ENCODE measurements around the gene SMKR1. TPM values are rescaled to one million over a fixed set of nuclear protein-coding genes. Genes with fewer than 3 reads are reported as not detected.

SMKR1 gene
- total and polyA plus RNA-seq, 9 of the 15 experiments (the other 6 are each of a cell fraction or from before 2014, with no cell fraction given), result 0.58 to 1.8 (median 0.93) TPM; not detected in 1

- Histone ChIP-seq H3K4me3 (no peak overlapping the region), H4K20me1 (replicated peaks; ENCODE audit: control insufficient read depth, insufficient read depth, low read length) (no peaks in the 10 kb centered on the region), H3K36me3 (ENCODE audit: control insufficient read depth, insufficient read depth, low read length) (peaks cover 12% of the 10 kb centered on the region; the same call in 2 of the 3 replicates), H3K9me1 (ENCODE audit: control insufficient read depth, insufficient read depth, low read length) (no peaks in the 10 kb centered on the region), H3K27ac (ENCODE audit: extremely low read depth, low read depth, low read length) (no peak overlapping the region), H3K4me2 (ENCODE audit: insufficient read depth, low read length) (no peak overlapping the region), H2AFZ (ENCODE audit: low read depth, low read length) (no peak overlapping the region), H3K27me3 (ENCODE audit: control insufficient read depth in 2 of 2, insufficient read depth in 2 of 2, low read length in 2 of 2) (no peaks in the 10 kb centered on the region), H3K4me1 (replicated peaks in 1 of 2; ENCODE audit: control insufficient read depth in 2 of 2, insufficient read depth in 2 of 2, low read length in 2 of 2) (no peaks in the 10 kb centered on the region; a peak in 1 of 5 replicates), H3K79me2 (ENCODE audit: control insufficient read depth, insufficient read depth, low read length) (no peaks in the 10 kb centered on the region), H3K9me3 (replicated peaks; ENCODE audit: control insufficient read depth, insufficient read depth, low read depth, low read length) (no peaks in the 10 kb centered on the region), H3K9ac (ENCODE audit: insufficient read depth in 1 of 2, low read depth in 2 of 2, low read length in 2 of 2) (no peak overlapping the region)
- DNase-seq (ENCODE audit: extremely low read depth in 1 of 4, low spot score in 3 of 4) (no peak), FAIRE-seq (no peak), ATAC-seq (no peak)
- BruUV-seq (replicated peaks), result no TSS peak
- in situ Hi-C loops (cut with MboI), result no loop called here
- TF ChIP-seq, protein P1, sequence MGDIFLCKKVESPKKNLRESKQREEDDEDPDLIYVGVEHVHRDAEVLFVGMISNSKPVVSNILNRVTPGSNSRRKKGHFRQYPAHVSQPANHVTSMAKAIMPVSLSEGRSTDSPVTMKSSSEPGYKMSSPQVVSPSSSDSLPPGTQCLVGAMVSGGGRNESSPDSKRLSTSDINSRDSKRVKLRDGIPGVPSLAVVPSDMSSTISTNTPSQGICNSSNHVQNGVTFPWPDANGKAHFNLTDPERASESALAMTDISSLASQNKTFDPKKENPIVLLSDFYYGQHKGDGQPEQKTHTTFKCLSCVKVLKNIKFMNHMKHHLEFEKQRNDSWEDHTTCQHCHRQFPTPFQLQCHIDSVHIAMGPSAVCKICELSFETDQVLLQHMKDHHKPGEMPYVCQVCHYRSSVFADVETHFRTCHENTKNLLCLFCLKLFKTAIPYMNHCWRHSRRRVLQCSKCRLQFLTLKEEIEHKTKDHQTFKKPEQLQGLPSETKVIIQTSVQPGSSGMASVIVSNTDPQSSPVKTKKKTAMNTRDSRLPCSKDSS (IDR thresholded peaks at IDR 0.05; ENCODE audit: low read depth, partially characterized antibody), result no peak
- no peak for TF ChIP-seq DMBX1 (CRISPR knock-in tag; IDR thresholded peaks at IDR 0.05; ENCODE audit: borderline replicate concordance)
- TF ChIP-seq STAT5A (IDR thresholded peaks at IDR 0.05; ENCODE audit: borderline replicate concordance, low read length), result 0 out of 2 replicates have a peak, but pooled peaks have one; percentile 11
- 0 out of 2 replicates have a peak, but pooled peaks have one; percentile 13 for TF ChIP-seq FOSL1 (tag; conservative IDR thresholded peaks at IDR 0.05)
- TF ChIP-seq CEBPG (CRISPR knock-in tag; IDR thresholded peaks at IDR 0.05), result no peak; the same call in 1 of the 2 replicates
- TF ChIP-seq CEBPG (tag; conservative IDR thresholded peaks at IDR 0.05 in 1 of 2, IDR thresholded peaks at IDR 0.05 in 1 of 2), result peak in 1 of 2 experiments; percentile 46; a peak in 1 of 4 replicates
- 0 out of 2 replicates have a peak, but pooled peaks have one; percentile 31 for TF ChIP-seq FOXP4 (CRISPR knock-in tag; IDR thresholded peaks at IDR 0.05; ENCODE audit: borderline replicate concordance)
- TF ChIP-seq RFX1 (IDR thresholded peaks at IDR 0.05), result peak; percentile 32; the same call in 1 of the 2 replicates
- intact Hi-C loops (cut with micrococcal nuclease), result loop anchor here (5.0 to 10.0 kb wide), 3 partner anchors 118 to 521 kb away; partner anchors contain the start of gene NRF1
- POLR2A ChIA-PET, result interaction anchor here (0.6 to 1.5 kb wide), 4 partner anchors 9 to 267 kb away, joined by 3 to 7 read pairs (median 3); no protein-coding TSS in a partner anchor
- WGBS (ENCODE audit: insufficient coverage, low coverage, missing lambda C conversion rate), result 51% methylated on average over 5 of the region's 5 CpGs
- CTCF ChIA-PET (ENCODE audit: low intra/inter-chr PET ratio), result no interaction called here
Measured at GRCh38 chr7:129494041-129494440, 8.3 kb upstream of the SMKR1 start.
